ENCODE measurements around the gene DCAF4.

GRCh38 chr14:72904218-72904617 lies 22.0 kb upstream of the DCAF4 start:
- no peak for TF ChIP-seq CTCF (IDR thresholded peaks at IDR 0.05)
- TF ChIP-seq JUND (IDR thresholded peaks at IDR 0.05) = no peak
- TF ChIP-seq PBX3 (IDR thresholded peaks at IDR 0.05) = no peak
- TF ChIP-seq FOXM1 (IDR thresholded peaks at IDR 0.05; ENCODE audit: low read depth) = no peak
- TF ChIP-seq GATA2 (CRISPR knock-in tag; IDR thresholded peaks at IDR 0.05) = no peak
- no peak for TF ChIP-seq SIN3A (IDR thresholded peaks at IDR 0.05; ENCODE audit: borderline replicate concordance, low read depth, low read length)
